K562 (cell line): ENCODE measurements around the gene RHBDF2. TPM values are rescaled to one million over a fixed set of nuclear protein-coding genes. Genes with fewer than 3 reads are reported as not detected.

Source experiments
- ASH1L ChIP-seq: fragments of 450-650 bp; IDR thresholded peaks from 2 replicates; pipeline ENCODE4 v1.6.1; 2018; ENCODE audit warnings: borderline replicate concordance, mild to moderate bottlenecking, low read depth; ENCODE audit not compliant: partially characterized antibody
- CREB1 ChIP-seq, 2 experiments: sonication (generic) in 1 of 2; formaldehyde crosslinking in 1 of 2; IDR thresholded peaks; 2 replicates each; pipeline versions ENCODE4 v1.6.1 to v1.8.0; 2012 to 2022; ENCODE audit warnings: inconsistent platforms in 1 of 2, mild to moderate bottlenecking in 1 of 2, missing genetic modification reagents in 1 of 2, moderate library complexity in 1 of 2
- CREM ChIP-seq: IDR thresholded peaks from 2 replicates; pipeline ENCODE4 v1.6.1; 2014; ENCODE audit warnings: antibody characterized with exemption, low read depth
- NBN ChIP-seq: fragments of 450-650 bp; IDR thresholded peaks from 2 replicates; pipeline ENCODE4 v1.6.1; 2016; ENCODE audit warnings: low read depth, mild to moderate bottlenecking
- PURB ChIP-seq: sonication (generic); formaldehyde crosslinking; IDR thresholded peaks from 2 replicates; pipeline ENCODE4 v1.9.0; 2021; ENCODE audit warnings: low read depth, mild to moderate bottlenecking, missing genetic modification reagents
- TGIF2 ChIP-seq: sonication (generic); formaldehyde crosslinking; IDR thresholded peaks from 2 replicates; pipeline ENCODE4 v1.8.1; 2022; ENCODE audit warnings: mild to moderate bottlenecking, missing genetic modification reagents, moderate library complexity
- YY1 ChIP-seq, 3 experiments: IDR thresholded peaks; 2 replicates each; pipeline ENCODE4 v1.6.1; 2011; ENCODE audit warnings: low read length in 2 of 3, mild to moderate bottlenecking in 2 of 3, moderate library complexity in 2 of 3, borderline replicate concordance in 1 of 3, control low read depth in 1 of 3, low read depth in 1 of 3; ENCODE audit not compliant: insufficient read depth in 3 of 3, insufficient replicate concordance in 2 of 3, control insufficient read depth in 1 of 3, insufficient read length in 1 of 3; ENCODE audit errors: extremely low read depth in 1 of 3
- ZNF224 ChIP-seq: sonication (generic); formaldehyde crosslinking; IDR thresholded peaks from 2 replicates; pipeline ENCODE4 v1.8.0; 2022; ENCODE audit warnings: mild to moderate bottlenecking, missing genetic modification reagents
- ZNF507 ChIP-seq: conservative IDR thresholded peaks from 2 replicates; pipeline ENCODE4 v1.6.1; 2017; ENCODE audit warnings: missing genetic modification characterization, missing compliant biosample characterization
- polyA plus RNA-seq, 8 experiments: library from polyadenylated mRNA; depleted of rRNA in 4 of 8; stranded (reverse) in 5 of 8; unstranded in 3 of 8; fragments of >200 nt; fragmentation: Nextera tagmentation in 2 of 8; fragmentation: Illumina TruSeq in 1 of 8; extraction: Ambion mirVana in 2 of 8; extraction: Trizol in 1 of 8; gene quantifications; 2 replicates each; pipeline versions ENCODE4 v1.2.1 to v1.2.3, GENCODE V29; 2011 to 2014; ENCODE audit warnings: inconsistent platforms in 1 of 8, missing spikeins in 1 of 8
- total RNA-seq, 7 experiments: library from RNA; depleted of rRNA in 6 of 7; stranded (reverse); fragments of >200 nt in 6 of 7; fragmentation: Illumina TruSeq in 2 of 7; extraction: Trizol in 2 of 7; gene quantifications; 2 replicates each; pipeline versions ENCODE4 v1.2.1 to v1.2.3, GENCODE V29; 2011 to 2021; ENCODE audit warnings: low replicate concordance in 1 of 7
- TF ChIP-seq, protein P1 (sequence below): fragments of 450-650 bp; IDR thresholded peaks from 2 replicates; pipeline ENCODE4 v1.6.1; 2016
- TF ChIP-seq, protein P2 (sequence below), 2 experiments: IDR thresholded peaks; 2 replicates each; pipeline ENCODE4 v1.6.1; 2011; ENCODE audit warnings: borderline replicate concordance in 1 of 2, control low read depth in 1 of 2, low read depth in 1 of 2, low read length in 1 of 2, mild to moderate bottlenecking in 1 of 2, mixed read lengths in 1 of 2, moderate library complexity in 1 of 2; ENCODE audit not compliant: insufficient read depth in 1 of 2, insufficient read length in 1 of 2, poor library complexity in 1 of 2, severe bottlenecking in 1 of 2; ENCODE audit errors: extremely low read depth in 1 of 2
- TF ChIP-seq, protein P3 (sequence below): fragments of 250-450 bp; sonication (Bioruptor Pico); IDR thresholded peaks from 2 replicates; pipeline ENCODE4 v1.8.0; 2021; ENCODE audit warnings: mild to moderate bottlenecking, moderate library complexity
- TF ChIP-seq, protein P4 (sequence below): IDR thresholded peaks from 2 replicates; pipeline ENCODE4 v1.6.1; 2012; ENCODE audit warnings: low read depth, low read length, improper control_type of control experiment, borderline replicate concordance
- TF ChIP-seq, protein P5 (sequence below): fragments of 450-650 bp; IDR thresholded peaks from 2 replicates; pipeline ENCODE4 v1.6.1; 2017; ENCODE audit warnings: mild to moderate bottlenecking, moderate library complexity
- TF ChIP-seq, protein P6 (sequence below), 2 experiments: fragments of 150-350 bp in 1 of 2; IDR thresholded peaks; 2 replicates each; pipeline ENCODE4 v1.6.1; 2012 to 2016; ENCODE audit warnings: low read depth in 2 of 2, low read length in 2 of 2, mild to moderate bottlenecking in 1 of 2, moderate library complexity in 1 of 2

Gene RHBDF2
- total and polyA plus RNA-seq, 9 of the 15 experiments (the other 6 are each of a cell fraction or from before 2014, with no cell fraction given): 0.04 to 2.8 (median 1.1) TPM

DNA sequence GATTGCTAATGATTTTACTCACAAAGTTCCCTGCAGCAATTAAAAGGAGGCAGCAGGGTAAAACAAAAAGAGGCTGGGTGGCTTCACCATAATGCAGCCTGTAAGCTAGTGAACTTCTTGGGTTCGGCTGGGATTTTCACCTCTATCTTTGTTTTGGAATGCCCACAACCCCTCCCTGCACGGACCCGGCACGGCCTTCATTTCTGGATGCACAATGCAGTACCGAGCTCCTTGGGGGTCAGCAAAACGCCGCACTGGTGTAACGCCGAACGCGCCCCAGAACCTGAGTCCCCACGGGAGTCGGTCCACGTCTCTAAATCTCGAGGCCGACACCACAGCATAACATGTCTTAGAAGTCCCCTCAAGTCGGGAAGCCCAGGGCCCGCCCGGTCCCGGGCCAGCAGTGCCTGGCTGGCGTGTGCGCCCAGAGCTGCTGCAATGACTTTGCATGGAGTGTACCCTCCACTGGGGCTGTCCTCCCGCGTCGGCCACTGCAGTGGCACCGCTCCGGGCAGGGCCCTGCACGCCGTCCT is 49.0 kb downstream of the RHBDF2 start (continued):
- TF ChIP-seq YY1 (IDR thresholded peaks at IDR 0.05; ENCODE audit: borderline replicate concordance in 1 of 3, control insufficient read depth in 1 of 3, extremely low read depth in 1 of 3, insufficient read depth in 3 of 3, insufficient read length in 1 of 3, insufficient replicate concordance in 2 of 3, low read depth in 1 of 3, low read length in 2 of 3) (no peak), PURB (CRISPR knock-in tag) (no peak), NBN (no peak), ZNF224 (CRISPR knock-in tag) (no peak), ZNF507 (tag) (no peak), CREM (no peak), TGIF2 (CRISPR knock-in tag) (no peak), ASH1L (no peak), CREB1 (IDR thresholded peaks at IDR 0.05) (no peak), CREB1 (CRISPR knock-in tag; IDR thresholded peaks at IDR 0.05) (no peak)
- TF ChIP-seq, protein P1, sequence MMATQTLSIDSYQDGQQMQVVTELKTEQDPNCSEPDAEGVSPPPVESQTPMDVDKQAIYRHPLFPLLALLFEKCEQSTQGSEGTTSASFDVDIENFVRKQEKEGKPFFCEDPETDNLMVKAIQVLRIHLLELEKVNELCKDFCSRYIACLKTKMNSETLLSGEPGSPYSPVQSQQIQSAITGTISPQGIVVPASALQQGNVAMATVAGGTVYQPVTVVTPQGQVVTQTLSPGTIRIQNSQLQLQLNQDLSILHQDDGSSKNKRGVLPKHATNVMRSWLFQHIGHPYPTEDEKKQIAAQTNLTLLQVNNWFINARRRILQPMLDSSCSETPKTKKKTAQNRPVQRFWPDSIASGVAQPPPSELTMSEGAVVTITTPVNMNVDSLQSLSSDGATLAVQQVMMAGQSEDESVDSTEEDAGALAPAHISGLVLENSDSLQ: no peak
- TF ChIP-seq, protein P2, sequence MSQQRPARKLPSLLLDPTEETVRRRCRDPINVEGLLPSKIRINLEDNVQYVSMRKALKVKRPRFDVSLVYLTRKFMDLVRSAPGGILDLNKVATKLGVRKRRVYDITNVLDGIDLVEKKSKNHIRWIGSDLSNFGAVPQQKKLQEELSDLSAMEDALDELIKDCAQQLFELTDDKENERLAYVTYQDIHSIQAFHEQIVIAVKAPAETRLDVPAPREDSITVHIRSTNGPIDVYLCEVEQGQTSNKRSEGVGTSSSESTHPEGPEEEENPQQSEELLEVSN (IDR thresholded peaks at IDR 0.05; ENCODE audit: borderline replicate concordance in 1 of 2, extremely low read depth in 1 of 2, insufficient read depth in 1 of 2, insufficient read length in 1 of 2, low read depth in 1 of 2, low read length in 1 of 2, poor library complexity in 1 of 2, severe bottlenecking in 1 of 2): no peak
- TF ChIP-seq, protein P3, sequence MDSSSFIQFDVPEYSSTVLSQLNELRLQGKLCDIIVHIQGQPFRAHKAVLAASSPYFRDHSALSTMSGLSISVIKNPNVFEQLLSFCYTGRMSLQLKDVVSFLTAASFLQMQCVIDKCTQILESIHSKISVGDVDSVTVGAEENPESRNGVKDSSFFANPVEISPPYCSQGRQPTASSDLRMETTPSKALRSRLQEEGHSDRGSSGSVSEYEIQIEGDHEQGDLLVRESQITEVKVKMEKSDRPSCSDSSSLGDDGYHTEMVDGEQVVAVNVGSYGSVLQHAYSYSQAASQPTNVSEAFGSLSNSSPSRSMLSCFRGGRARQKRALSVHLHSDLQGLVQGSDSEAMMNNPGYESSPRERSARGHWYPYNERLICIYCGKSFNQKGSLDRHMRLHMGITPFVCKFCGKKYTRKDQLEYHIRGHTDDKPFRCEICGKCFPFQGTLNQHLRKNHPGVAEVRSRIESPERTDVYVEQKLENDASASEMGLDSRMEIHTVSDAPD: no peak
- TF ChIP-seq, protein P4, sequence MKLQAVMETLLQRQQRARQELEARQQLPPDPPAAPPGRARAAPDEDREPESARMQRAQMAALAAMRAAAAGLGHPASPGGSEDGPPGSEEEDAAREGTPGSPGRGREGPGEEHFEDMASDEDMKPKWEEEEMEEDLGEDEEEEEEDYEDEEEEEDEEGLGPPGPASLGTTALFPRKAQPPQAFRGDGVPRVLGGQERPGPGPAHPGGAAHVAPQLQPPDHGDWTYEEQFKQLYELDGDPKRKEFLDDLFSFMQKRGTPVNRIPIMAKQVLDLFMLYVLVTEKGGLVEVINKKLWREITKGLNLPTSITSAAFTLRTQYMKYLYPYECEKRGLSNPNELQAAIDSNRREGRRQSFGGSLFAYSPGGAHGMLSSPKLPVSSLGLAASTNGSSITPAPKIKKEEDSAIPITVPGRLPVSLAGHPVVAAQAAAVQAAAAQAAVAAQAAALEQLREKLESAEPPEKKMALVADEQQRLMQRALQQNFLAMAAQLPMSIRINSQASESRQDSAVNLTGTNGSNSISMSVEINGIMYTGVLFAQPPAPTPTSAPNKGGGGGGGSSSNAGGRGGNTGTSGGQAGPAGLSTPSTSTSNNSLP: no peak
- TF ChIP-seq, protein P5, sequence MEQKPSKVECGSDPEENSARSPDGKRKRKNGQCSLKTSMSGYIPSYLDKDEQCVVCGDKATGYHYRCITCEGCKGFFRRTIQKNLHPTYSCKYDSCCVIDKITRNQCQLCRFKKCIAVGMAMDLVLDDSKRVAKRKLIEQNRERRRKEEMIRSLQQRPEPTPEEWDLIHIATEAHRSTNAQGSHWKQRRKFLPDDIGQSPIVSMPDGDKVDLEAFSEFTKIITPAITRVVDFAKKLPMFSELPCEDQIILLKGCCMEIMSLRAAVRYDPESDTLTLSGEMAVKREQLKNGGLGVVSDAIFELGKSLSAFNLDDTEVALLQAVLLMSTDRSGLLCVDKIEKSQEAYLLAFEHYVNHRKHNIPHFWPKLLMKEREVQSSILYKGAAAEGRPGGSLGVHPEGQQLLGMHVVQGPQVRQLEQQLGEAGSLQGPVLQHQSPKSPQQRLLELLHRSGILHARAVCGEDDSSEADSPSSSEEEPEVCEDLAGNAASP: no peak
- TF ChIP-seq, protein P6, sequence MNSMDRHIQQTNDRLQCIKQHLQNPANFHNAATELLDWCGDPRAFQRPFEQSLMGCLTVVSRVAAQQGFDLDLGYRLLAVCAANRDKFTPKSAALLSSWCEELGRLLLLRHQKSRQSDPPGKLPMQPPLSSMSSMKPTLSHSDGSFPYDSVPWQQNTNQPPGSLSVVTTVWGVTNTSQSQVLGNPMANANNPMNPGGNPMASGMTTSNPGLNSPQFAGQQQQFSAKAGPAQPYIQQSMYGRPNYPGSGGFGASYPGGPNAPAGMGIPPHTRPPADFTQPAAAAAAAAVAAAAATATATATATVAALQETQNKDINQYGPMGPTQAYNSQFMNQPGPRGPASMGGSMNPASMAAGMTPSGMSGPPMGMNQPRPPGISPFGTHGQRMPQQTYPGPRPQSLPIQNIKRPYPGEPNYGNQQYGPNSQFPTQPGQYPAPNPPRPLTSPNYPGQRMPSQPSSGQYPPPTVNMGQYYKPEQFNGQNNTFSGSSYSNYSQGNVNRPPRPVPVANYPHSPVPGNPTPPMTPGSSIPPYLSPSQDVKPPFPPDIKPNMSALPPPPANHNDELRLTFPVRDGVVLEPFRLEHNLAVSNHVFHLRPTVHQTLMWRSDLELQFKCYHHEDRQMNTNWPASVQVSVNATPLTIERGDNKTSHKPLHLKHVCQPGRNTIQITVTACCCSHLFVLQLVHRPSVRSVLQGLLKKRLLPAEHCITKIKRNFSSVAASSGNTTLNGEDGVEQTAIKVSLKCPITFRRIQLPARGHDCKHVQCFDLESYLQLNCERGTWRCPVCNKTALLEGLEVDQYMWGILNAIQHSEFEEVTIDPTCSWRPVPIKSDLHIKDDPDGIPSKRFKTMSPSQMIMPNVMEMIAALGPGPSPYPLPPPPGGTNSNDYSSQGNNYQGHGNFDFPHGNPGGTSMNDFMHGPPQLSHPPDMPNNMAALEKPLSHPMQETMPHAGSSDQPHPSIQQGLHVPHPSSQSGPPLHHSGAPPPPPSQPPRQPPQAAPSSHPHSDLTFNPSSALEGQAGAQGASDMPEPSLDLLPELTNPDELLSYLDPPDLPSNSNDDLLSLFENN (IDR thresholded peaks at IDR 0.05; ENCODE audit: low read depth in 2 of 2, low read length in 2 of 2): no peak
